ENCODE measurements around the gene METTL16. TPM values are rescaled to one million over a fixed set of nuclear protein-coding genes. Genes with fewer than 3 reads are reported as not detected.
A peak's percentile ranks its signal among the peaks of the same experiment; 100 is the strongest.

The METTL16 gene
- 67.8 and 76.9 TPM in 2 replicates for total RNA-seq (2011; cell fraction: chromatin; rRNA removed; ENCODE audit: low replicate concordance)
- 30.4 and 43.4 TPM in 2 replicates for total RNA-seq (2011; cell fraction: nucleolus; rRNA removed)
- 41.6 and 50.4 TPM in 2 replicates for total RNA-seq (2011; cell fraction: nucleoplasm; rRNA removed)
- 15.9 and 20.2 TPM in 2 replicates for total RNA-seq (2014; rRNA removed)
- total RNA-seq (2014; rRNA removed; fragmentation: Illumina TruSeq; extraction: Trizol), result 20.6 and 22.0 TPM in 2 replicates
- total RNA-seq (2015; rRNA removed; fragmentation: Illumina TruSeq; extraction: Trizol), result 18.3 and 18.5 TPM in 2 replicates
- total RNA-seq (2021), result 26.9 and 30.5 TPM in 2 replicates
- polyA plus RNA-seq (2011; rRNA removed), result 17.3 and 19.8 TPM in 2 replicates
- 12.4 and 17.1 TPM in 2 replicates for polyA plus RNA-seq (2011; cell fraction: cytosol; rRNA removed)
- 18.0 and 18.1 TPM in 2 replicates for polyA plus RNA-seq (2011; cell fraction: nucleus; rRNA removed)
- 11.4 and 15.8 TPM in 2 replicates for polyA plus RNA-seq (2012)
- polyA plus RNA-seq (2014; fragmentation: Illumina TruSeq; extraction: Trizol), result 18.4 and 20.8 TPM in 2 replicates
- polyA plus RNA-seq (2014; fragmentation: Nextera tagmentation; extraction: Ambion mirVana), result 10 to 100 TPM; 12.1 to 14.1 TPM
- 20.1 and 23.3 TPM in 2 replicates for polyA plus RNA-seq (2014; rRNA removed)
- polyA minus RNA-seq (2011; rRNA and poly(A)+ RNA removed), result 24.5 and 25.3 TPM in 2 replicates
- 11.8 and 18.0 TPM in 2 replicates for polyA minus RNA-seq (2011; cell fraction: cytosol; rRNA and poly(A)+ RNA removed)
- 17.9 and 33.7 TPM in 2 replicates for polyA minus RNA-seq (2011; cell fraction: nucleus; rRNA and poly(A)+ RNA removed)
- Bru-seq, nascent RNA, result percentile 68 among the genes with signal in this experiment
- BruChase-seq, experiment 1, labeled RNA remaining after a 2-hour chase, result percentile 71 among the genes with signal in this experiment
- percentile 72 among the genes with signal in this experiment for BruChase-seq, experiment 2, labeled RNA remaining after a 6-hour chase
- long read RNA-seq, experiment 1, full-length matches to known transcripts, result 7 of 29 reads
- long read RNA-seq, experiment 1, partial matches to known transcripts, result 1 of 29 reads
- long read RNA-seq, experiment 1, other reads (novel, unspliced or antisense), result 21 of 29 reads
- long read RNA-seq, experiment 2, full-length matches to known transcripts, result 4 of 17 reads
- long read RNA-seq, experiment 2, partial matches to known transcripts, result 10 of 17 reads
- long read RNA-seq, experiment 2, other reads (novel, unspliced or antisense), result 3 of 17 reads
- long read RNA-seq, experiment 3, partial matches to known transcripts, result 1 of 8 reads
- long read RNA-seq, experiment 3, other reads (novel, unspliced or antisense), result 7 of 8 reads

- BruUV-seq (replicated peaks), result no TSS peak
- DNase-seq (ENCODE audit: extremely low read depth in 1 of 4, low spot score in 3 of 4) (peak; percentile 85 to 98 (median 90)), ATAC-seq (peak; percentile 99), FAIRE-seq (peak; percentile 99)
- ChIA-PET POLR2A (interaction anchor here (0.6 to 1.8 kb wide), 13 partner anchors 9 to 195 kb away, joined by 3 to 16 read pairs (median 4); partner anchors contain the start of gene PAFAH1B1), CTCF (ENCODE audit: low intra/inter-chr PET ratio) (interaction anchor here (0.6 kb wide), 1 partner anchor 82 kb away, joined by 3 read pairs; the partner anchor contains the start of gene PAFAH1B1)
- H3K4me3 ChIP-seq, result peak within 1 kb of the TSS; percentile 54
- under 1% methylated on average over 43 of the region's 49 CpGs for WGBS (ENCODE audit: insufficient coverage, low coverage, missing lambda C conversion rate)
- peak within 1 kb of the TSS; percentile 83 for H3K27ac ChIP-seq (ENCODE audit: extremely low read depth, low read depth, low read length)
- peak within 1 kb of the TSS; percentile 92 for H3K4me2 ChIP-seq (ENCODE audit: insufficient read depth, low read length)
- no peaks in the 10 kb centered on the region for H3K9me3 ChIP-seq (replicated peaks; ENCODE audit: control insufficient read depth, insufficient read depth, low read depth, low read length)
- intact Hi-C loops (cut with micrococcal nuclease) (no loop called here), in situ Hi-C loops (cut with MboI) (no loop called here)
- H4K20me1 ChIP-seq (replicated peaks; ENCODE audit: control insufficient read depth, insufficient read depth, low read length), result no peaks in the 10 kb centered on the region
- H3K4me1 ChIP-seq (replicated peaks in 1 of 2; ENCODE audit: control insufficient read depth in 2 of 2, insufficient read depth in 2 of 2, low read length in 2 of 2), result peaks cover 0 to 4% of the 10 kb centered on the region in 2 experiments; a peak in 3 of 5 replicates
- H2AFZ ChIP-seq (ENCODE audit: low read depth, low read length), result peak within 1 kb of the TSS; percentile 92
- H3K27me3 ChIP-seq (ENCODE audit: control insufficient read depth in 2 of 2, insufficient read depth in 2 of 2, low read length in 2 of 2), result no peaks in the 10 kb centered on the region
- peaks cover 44% of the 10 kb centered on the region for H3K79me2 ChIP-seq (ENCODE audit: control insufficient read depth, insufficient read depth, low read length)
- H3K9me1 ChIP-seq (ENCODE audit: control insufficient read depth, insufficient read depth, low read length), result no peaks in the 10 kb centered on the region
- H3K9ac ChIP-seq (ENCODE audit: insufficient read depth in 1 of 2, low read depth in 2 of 2, low read length in 2 of 2), result peak within 1 kb of the TSS; percentile 83 to 89
- peaks cover 11% of the 10 kb centered on the region; the same call in 2 of the 3 replicates for H3K36me3 ChIP-seq (ENCODE audit: control insufficient read depth, insufficient read depth, low read length)
- TF ChIP-seq ZNF75A (CRISPR knock-in tag; IDR thresholded peaks at IDR 0.05), result no peak
- no peak for TF ChIP-seq ZNF592 (IDR thresholded peaks at IDR 0.05)
- TF ChIP-seq RUNX1 (IDR thresholded peaks at IDR 0.05; ENCODE audit: low read depth), result no peak
- TF ChIP-seq ZNF445 (CRISPR knock-in tag; IDR thresholded peaks at IDR 0.05; ENCODE audit: low read depth), result no peak
- no peak for TF ChIP-seq SMAD3 (CRISPR knock-in tag; conservative IDR thresholded peaks at IDR 0.05)
- no peak for TF ChIP-seq GMEB1 (CRISPR knock-in tag; IDR thresholded peaks at IDR 0.05)
- peak; percentile 56 to 68; a peak in 3 of 4 replicates for TF ChIP-seq NRF1 (conservative IDR thresholded peaks at IDR 0.05 in 1 of 2, IDR thresholded peaks at IDR 0.05 in 1 of 2)
- no peak for TF ChIP-seq BDP1 (IDR thresholded peaks at IDR 0.05; ENCODE audit: insufficient read depth, insufficient read length)
- TF ChIP-seq NONO (IDR thresholded peaks at IDR 0.05; ENCODE audit: low read depth in 2 of 2, low read length in 1 of 2), result no peak
- TF ChIP-seq MTA2 (IDR thresholded peaks at IDR 0.05; ENCODE audit: low read depth), result no peak
Measured at GRCh38 chr17:2511462-2512369, at the start of gene METTL16. METTL16 (minus strand) TSS chr17:2511888; CDS start chr17:2502331, 9,557 bp downstream.

All from K562 (cell line).